Activated naive CD4-positive, alpha-beta T cell (primary cell): Measurements from ENCODE around the gene LTB4R.
"Not testable (repeated sequence)": the region's sequence is repeated elsewhere in the genome, so short reads cannot be mapped to it uniquely, and the experiment has no call there.

ENCODE experiments used
- DNase-seq, 4 experiments: peaks; one replicate each; lab custom pipeline; 2025; lab: John Stamatoyannopoulos, UW

LTB4R gene

GRCh38 chr14:24343795-24344660 lies 32.7 kb downstream of the LTB4R start:
- no peak for DNase-seq

GRCh38 chr14:24347134-24347533 lies 35.8 kb downstream of the LTB4R start:
- DNase-seq = no peak

GRCh38 chr14:24348186-24348585 lies 36.9 kb downstream of the LTB4R start:
- no peak for DNase-seq

GRCh38 chr14:24349742-24350141 lies 38.4 kb downstream of the LTB4R start:
- DNase-seq = no peak

- no peak for DNase-seq
Measured at GRCh38 chr14:24351517-24351916, 40.2 kb downstream of the LTB4R start.

- no peak for DNase-seq
Measured at GRCh38 chr14:24353559-24354481, 42.5 kb downstream of the LTB4R start.

- DNase-seq = not testable (repeated sequence)
Measured at GRCh38 chr14:24354482-24354825, 43.2 kb downstream of the LTB4R start.

GRCh38 chr14:24355009-24355408 lies 43.7 kb downstream of the LTB4R start:
- DNase-seq = no peak

- DNase-seq = no peak
Measured at GRCh38 chr14:24356208-24356607, 44.9 kb downstream of the LTB4R start.

- DNase-seq = no peak
Measured at GRCh38 chr14:24360281-24360680, 49.0 kb downstream of the LTB4R start.

- DNase-seq = no peak
Measured at GRCh38 chr14:24361326-24361725, 50.0 kb downstream of the LTB4R start.

GRCh38 chr14:24362241-24362960 lies 51.1 kb downstream of the LTB4R start:
- DNase-seq = no peak

GRCh38 chr14:24363401-24363800 lies 52.1 kb downstream of the LTB4R start:
- no peak for DNase-seq

GRCh38 chr14:24364841-24365240 lies 53.5 kb downstream of the LTB4R start:
- DNase-seq = no peak

- DNase-seq = peak in 3 of 4 experiments; percentile 18 to 42 (median 23)
Measured at GRCh38 chr14:24365600-24366412, 54.5 kb downstream of the LTB4R start.

GRCh38 chr14:24366413-24366720 lies 55.1 kb downstream of the LTB4R start:
- DNase-seq = no peak

GRCh38 chr14:24366721-24367513 lies 55.6 kb downstream of the LTB4R start:
- no peak for DNase-seq
